H1 (cell line): Measurements from ENCODE around the gene POLA2. TPM values are rescaled to one million over a fixed set of nuclear protein-coding genes. Genes with fewer than 3 reads are reported as not detected.

Experiments used
- ASH2L ChIP-seq: fragments of 200-600, 300-600 bp; sonication (generic); IDR thresholded peaks from one replicate; pipeline ENCODE4 v1.7.1; 2017; ENCODE audit warnings: low read length
- CEBPB ChIP-seq: IDR thresholded peaks from 2 replicates; pipeline ENCODE4 v1.6.1; 2012; ENCODE audit warnings: low read depth, low read length
- JUND ChIP-seq: IDR thresholded peaks from 2 replicates; pipeline ENCODE4 v1.6.1; 2011; ENCODE audit warnings: mild to moderate bottlenecking, improper control_type of control experiment, low read length
- KDM4A ChIP-seq: IDR thresholded peaks from one replicate; pipeline ENCODE4 v1.7.1; 2012; ENCODE audit warnings: low read depth, mild to moderate bottlenecking, moderate library complexity, low read length, inconsistent platforms; ENCODE audit not compliant: severe bottlenecking
- RAD21 ChIP-seq, 2 experiments: IDR thresholded peaks in 1 of 2; conservative IDR thresholded peaks in 1 of 2; 2 replicates each; pipeline ENCODE4 v1.6.1; 2011; ENCODE audit warnings: low read depth in 2 of 2, low read length in 2 of 2, improper control_type of control experiment in 1 of 2, inconsistent platforms in 1 of 2, mild to moderate bottlenecking in 1 of 2, moderate library complexity in 1 of 2
- RBBP5 ChIP-seq: IDR thresholded peaks from 2 replicates; pipeline ENCODE4 v1.7.1; 2012; ENCODE audit warnings: low read depth, mild to moderate bottlenecking, inconsistent platforms, low read length, moderate library complexity, borderline replicate concordance
- RFX5 ChIP-seq: IDR thresholded peaks from 2 replicates; pipeline ENCODE4 v1.6.1; 2011; ENCODE audit warnings: low read depth, low read length, improper control_type of control experiment, borderline replicate concordance
- RXRA ChIP-seq: IDR thresholded peaks from 2 replicates; pipeline ENCODE4 v1.6.1; 2011; ENCODE audit warnings: low read depth, mild to moderate bottlenecking, low read length, moderate library complexity; ENCODE audit not compliant: insufficient read depth
- SAP30 ChIP-seq: fragments of 300-600 bp; sonication (generic); IDR thresholded peaks from 2 replicates; pipeline ENCODE4 v1.7.1; 2012; ENCODE audit warnings: low read length, moderate library complexity, mild to moderate bottlenecking, inconsistent platforms; ENCODE audit not compliant: insufficient read depth, insufficient replicate concordance
- SIN3A ChIP-seq, 2 experiments: IDR thresholded peaks in 1 of 2; conservative IDR thresholded peaks in 1 of 2; 2 replicates each; pipeline ENCODE4 v1.6.1; 2011 to 2012; ENCODE audit warnings: low read length in 2 of 2, improper control_type of control experiment in 1 of 2, low read depth in 1 of 2, mild to moderate bottlenecking in 1 of 2
- SIRT6 ChIP-seq: IDR thresholded peaks from one replicate; pipeline ENCODE4 v1.7.1; 2012; ENCODE audit warnings: low read length, inconsistent platforms
- TAF1 ChIP-seq: IDR thresholded peaks from 2 replicates; pipeline ENCODE4 v1.6.1; 2011; ENCODE audit warnings: mild to moderate bottlenecking, low read depth, low read length
- TAF7 ChIP-seq: optimal IDR thresholded peaks from 2 replicates; pipeline ENCODE3; 2011; ENCODE audit warnings: low read depth, mild to moderate bottlenecking, inconsistent platforms, low read length, moderate library complexity, borderline replicate concordance
- TBP ChIP-seq: IDR thresholded peaks from 2 replicates; pipeline ENCODE4 v1.6.1; 2011; ENCODE audit warnings: low read depth, low read length, improper control_type of control experiment
- TEAD4 ChIP-seq: IDR thresholded peaks from 2 replicates; pipeline ENCODE4 v1.6.1; 2012; ENCODE audit warnings: low read depth, low read length, inconsistent platforms, mixed read lengths
- YY1 ChIP-seq: IDR thresholded peaks from 2 replicates; pipeline ENCODE4 v1.6.1; 2011; ENCODE audit warnings: low read depth, mild to moderate bottlenecking, low read length
- polyA plus RNA-seq, 7 experiments: library from polyadenylated mRNA; depleted of rRNA in 3 of 7; stranded (reverse) in 5 of 7; unstranded in 2 of 7; fragments of >200 nt in 5 of 7; fragments of 200-250 nt in 2 of 7; gene quantifications; 1 replicate in 5 of 7; 2 replicates in 1 of 7; 4 replicates in 1 of 7; pipeline versions ENCODE4 v1.2.1 to v1.2.3, GENCODE V29; 2011 to 2013; ENCODE audit warnings: missing spikeins in 2 of 7, mixed read lengths in 2 of 7
- total RNA-seq: library from RNA; stranded (reverse); fragmentation: NEBNext Ultra II Directional; extraction: Animal tissue kit (Norgen Biotek cat#: 25700); gene quantifications from 2 replicates; pipeline ENCODE4 v1.2.1, GENCODE V29; 2021
- TF ChIP-seq, protein P1 (sequence below): IDR thresholded peaks from 2 replicates; pipeline ENCODE4 v1.6.1; 2012; ENCODE audit warnings: inconsistent platforms
- TF ChIP-seq, protein P2 (sequence below): IDR thresholded peaks from 2 replicates; pipeline ENCODE4 v1.6.1; 2012; ENCODE audit warnings: inconsistent platforms

POLA2 gene
- total and polyA plus RNA-seq, 2 of the 8 experiments (the other 6 are each of a cell fraction or from before 2014, with no cell fraction given) = 31.2 to 55.9 TPM

DNA sequence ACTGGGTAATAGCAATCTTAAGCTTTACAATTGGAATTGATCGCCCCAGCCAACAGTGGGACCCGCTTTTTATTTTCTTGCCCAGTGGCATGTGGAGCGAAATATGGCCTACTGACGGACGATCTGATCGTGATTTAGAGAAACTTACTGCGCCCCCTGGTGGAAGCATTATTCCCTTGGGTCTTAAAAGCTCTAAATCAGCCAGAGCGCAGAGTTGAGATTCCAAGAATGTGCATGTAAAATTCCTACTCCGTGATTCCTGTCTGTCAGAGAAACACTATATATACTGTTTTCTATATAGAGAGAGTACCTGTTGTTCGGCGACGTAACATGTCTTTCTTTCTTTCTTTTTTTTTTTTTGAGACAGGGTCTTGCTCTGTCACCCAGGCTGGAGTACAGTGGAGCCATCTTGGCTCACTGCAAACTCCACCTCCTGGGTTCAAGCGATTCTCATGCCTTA is 68.2 kb downstream of the POLA2 start (continued):
- no peak for TF ChIP-seq TAF7
- TF ChIP-seq YY1 = peak; percentile 64; the same call in 1 of the 2 replicates
- TF ChIP-seq SAP30 = no peak
- TF ChIP-seq TBP = no peak
- TF ChIP-seq, protein P1, sequence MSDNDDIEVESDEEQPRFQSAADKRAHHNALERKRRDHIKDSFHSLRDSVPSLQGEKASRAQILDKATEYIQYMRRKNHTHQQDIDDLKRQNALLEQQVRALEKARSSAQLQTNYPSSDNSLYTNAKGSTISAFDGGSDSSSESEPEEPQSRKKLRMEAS = 0 out of 2 replicates have a peak, but pooled peaks have one; percentile 44
- TF ChIP-seq ASH2L = no peak
- no peak for TF ChIP-seq CEBPB
- no peak for TF ChIP-seq JUND
- TF ChIP-seq, protein P2, sequence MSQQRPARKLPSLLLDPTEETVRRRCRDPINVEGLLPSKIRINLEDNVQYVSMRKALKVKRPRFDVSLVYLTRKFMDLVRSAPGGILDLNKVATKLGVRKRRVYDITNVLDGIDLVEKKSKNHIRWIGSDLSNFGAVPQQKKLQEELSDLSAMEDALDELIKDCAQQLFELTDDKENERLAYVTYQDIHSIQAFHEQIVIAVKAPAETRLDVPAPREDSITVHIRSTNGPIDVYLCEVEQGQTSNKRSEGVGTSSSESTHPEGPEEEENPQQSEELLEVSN = 0 out of 2 replicates have a peak, but pooled peaks have one; percentile 18
- no peak for TF ChIP-seq RBBP5
- no peak for TF ChIP-seq SIRT6
- peak; percentile 49 to 60 for TF ChIP-seq RAD21 (IDR thresholded peaks at IDR 0.05 in 1 of 2, conservative IDR thresholded peaks at IDR 0.05 in 1 of 2; ENCODE audit: low read depth in 2 of 2, low read length in 2 of 2)
- TF ChIP-seq TAF1 = no peak
- TF ChIP-seq RXRA = no peak
- no peak for TF ChIP-seq KDM4A
- no peak for TF ChIP-seq RFX5
- TF ChIP-seq SIN3A (conservative IDR thresholded peaks at IDR 0.05 in 1 of 2, IDR thresholded peaks at IDR 0.05 in 1 of 2; ENCODE audit: low read depth in 1 of 2, low read length in 2 of 2) = 0 out of 4 replicates have a peak, but pooled peaks of 1 of the 2 experiments have one; percentile 17
- peak; percentile 50 for TF ChIP-seq TEAD4
- TF ChIP-seq, all 59 proteins: peak for 7
